DMS53 (cell line): ENCODE results near the gene PNPLA1.

ENCODE experiments used
- DNase-seq: peaks from one replicate; lab custom pipeline; 2025; lab: John Stamatoyannopoulos, UW

PNPLA1 gene

GRCh38 chr6:36315921-36316320, 46.1 kb downstream of the PNPLA1 start:
- no peak for DNase-seq

DNA sequence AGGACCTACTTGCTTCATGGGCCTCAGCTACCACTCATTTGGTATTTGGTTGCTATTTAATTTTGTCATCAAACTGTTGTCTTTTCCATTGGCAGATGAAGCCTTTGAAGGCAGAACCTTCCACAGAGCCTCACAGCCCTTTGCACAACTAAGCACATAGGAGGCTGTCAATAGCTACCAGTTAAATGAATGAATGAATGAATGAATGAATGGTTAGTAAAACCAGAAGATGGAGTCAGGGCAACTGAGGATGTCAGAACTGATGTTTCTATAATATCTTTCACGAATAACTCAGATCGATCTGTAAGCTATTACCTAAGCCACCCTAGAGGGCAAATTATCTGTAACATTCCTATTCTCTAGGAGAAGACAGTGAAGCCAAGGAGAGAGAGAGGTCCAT, 47.8 kb downstream of the PNPLA1 start:
- no peak for DNase-seq

DNA sequence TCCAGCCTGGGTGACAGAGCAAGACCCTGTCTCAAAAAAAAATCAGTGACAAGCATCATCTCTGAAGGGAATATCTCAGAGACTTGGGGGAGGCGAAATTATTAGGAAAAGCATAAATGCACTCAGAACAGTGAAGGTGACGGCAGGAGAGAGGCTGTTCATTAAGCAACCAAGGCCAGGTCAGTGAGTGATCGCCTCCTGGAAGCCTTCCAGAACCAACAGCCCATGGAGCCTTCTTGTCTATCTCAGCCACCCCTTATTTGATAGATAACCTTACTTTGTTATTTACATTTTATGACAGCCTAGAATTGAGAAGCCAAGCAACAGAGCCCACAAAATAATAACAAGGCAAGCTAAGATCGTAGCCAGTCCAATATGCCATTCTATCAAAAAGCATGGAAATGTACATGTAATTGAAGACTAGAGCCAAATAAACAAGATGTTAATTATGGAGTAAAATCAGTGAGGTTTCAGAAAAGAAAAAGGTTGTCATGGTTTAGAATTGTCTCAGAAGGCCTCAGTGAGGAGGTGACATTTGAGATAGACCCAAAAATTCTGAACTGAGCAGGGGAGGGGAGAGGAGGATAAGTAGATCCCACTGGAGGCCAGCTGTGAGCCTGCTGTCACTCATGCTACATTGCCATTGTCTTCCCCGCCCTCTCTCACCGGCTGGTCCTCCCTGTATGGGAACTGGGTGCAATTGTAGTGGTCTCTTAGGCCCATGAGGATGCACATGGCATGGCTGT, 49.0 kb downstream of the PNPLA1 start:
- no peak for DNase-seq

- DNase-seq = peak; percentile 33
Measured at GRCh38 chr6:36319436-36319762, 49.5 kb downstream of the PNPLA1 start.

DNA sequence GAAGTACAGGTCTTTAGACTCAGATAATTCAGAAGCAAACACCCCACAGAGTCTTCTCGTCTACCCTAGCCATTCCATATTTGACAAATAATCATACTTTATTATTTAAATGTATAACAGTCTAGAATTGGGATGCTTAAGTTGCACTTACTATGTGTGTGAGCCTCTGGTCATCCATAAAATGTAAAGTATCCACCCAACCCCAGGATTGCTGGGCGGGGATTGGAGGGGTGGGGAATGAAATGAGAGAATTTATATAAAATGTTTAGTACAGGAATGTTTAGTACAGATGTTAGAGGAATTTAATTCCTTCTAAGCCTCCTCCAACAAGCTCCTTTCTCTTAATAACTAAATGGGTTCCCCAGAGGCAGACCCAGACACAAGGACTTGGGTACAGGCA, 50.0 kb downstream of the PNPLA1 start:
- DNase-seq = no peak

- peak; percentile 63 for DNase-seq
Measured at GRCh38 chr6:36320475-36320874, 50.6 kb downstream of the PNPLA1 start.

GRCh38 chr6:36322591-36322990, 52.7 kb downstream of the PNPLA1 start:
- no peak for DNase-seq

DNA sequence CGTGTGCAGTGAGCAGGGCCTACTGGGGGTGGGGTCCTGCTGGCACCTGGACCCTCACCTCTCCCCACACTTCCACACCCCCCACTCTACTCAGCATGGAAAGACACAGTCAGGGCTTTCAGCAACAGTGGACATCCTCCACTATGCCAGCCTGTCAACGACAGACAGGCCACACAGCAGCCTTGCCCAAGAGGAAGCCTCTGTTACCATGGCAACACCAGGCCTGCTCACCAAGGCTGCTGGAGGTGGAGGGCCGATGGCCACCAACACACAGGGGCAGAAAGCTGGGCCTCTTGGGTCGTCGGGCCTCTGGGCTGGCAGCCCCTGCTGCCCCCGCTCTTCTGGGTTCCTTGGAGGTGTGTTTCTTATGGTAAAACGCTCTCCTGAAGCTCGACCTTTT, 53.2 kb downstream of the PNPLA1 start:
- peak; percentile 79 for DNase-seq

DNA sequence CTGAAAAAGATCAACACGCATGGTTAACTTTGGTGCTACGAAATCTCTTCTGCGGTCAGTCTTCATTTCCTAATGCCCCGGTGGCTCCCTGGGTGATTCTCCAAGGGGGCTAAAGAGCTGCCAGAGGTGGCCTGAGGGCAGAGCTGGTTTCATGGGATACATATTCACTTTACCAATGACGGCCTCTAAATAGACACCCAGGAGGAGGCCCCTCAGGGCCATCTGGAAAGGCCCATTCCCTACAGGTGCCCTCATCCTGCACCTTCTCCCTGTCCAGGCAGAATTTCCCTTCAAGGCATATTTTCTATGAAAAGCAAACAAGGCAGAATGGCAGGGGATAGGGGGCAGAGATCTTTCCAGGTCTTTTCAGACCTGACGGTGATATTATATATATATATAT, 54.3 kb downstream of the PNPLA1 start:
- DNase-seq = no peak

DNA sequence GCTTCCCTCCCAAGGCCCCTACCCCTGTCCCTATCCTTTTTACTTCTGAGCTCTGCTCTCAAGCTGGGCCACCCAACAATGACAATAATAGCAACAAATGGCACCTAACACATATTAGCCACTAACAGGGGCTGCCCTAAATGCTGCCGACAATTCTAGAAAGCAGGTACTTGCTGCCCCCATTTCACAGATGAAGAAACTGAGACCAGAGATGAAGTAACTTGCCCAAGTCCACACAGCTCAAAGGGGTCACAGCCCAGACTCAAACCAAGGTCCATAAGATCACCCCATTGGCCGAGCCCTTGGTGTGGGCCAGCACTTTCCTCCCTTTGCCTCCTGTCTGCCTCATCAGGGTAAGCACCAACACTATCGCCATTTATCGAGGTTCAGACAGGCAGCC, 54.9 kb downstream of the PNPLA1 start:
- DNase-seq = no peak

DNA sequence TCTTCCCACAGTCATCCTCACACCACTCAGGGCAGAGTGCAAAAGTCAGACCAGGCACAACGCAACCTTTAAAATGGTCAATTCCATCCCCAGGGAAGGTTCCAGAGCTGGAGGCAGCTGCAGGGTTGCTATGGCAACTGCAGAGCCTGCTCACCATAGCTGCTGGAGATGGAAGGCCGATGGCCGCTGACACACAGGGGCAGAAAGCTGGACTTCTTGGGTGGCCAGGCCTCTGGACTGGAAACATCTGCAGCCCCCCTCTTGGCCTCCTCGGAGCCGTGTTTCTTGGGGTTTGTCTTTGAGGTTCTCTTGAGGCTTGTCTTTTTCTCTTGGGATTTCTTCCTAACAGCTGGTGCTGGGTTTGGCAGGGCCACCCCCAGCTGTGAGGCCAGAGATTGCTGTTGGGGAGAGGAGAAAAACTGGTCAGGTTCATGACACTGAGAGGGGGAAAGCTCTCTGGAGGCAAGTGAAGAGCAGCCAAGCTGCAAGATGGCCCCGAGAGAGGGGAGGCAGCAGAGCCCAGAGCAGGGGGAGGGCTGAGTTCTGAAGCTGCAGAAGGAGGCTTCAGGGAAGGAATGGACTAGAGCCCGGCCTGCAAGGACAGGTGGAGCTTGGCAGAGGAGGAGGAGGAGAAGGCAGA, 56.6 kb downstream of the PNPLA1 start:
- peak; percentile 37 for DNase-seq

- DNase-seq = peak; percentile 29
Measured at GRCh38 chr6:36327226-36327918, 57.5 kb downstream of the PNPLA1 start.

- no peak for DNase-seq
Measured at GRCh38 chr6:36327919-36328236, 58.0 kb downstream of the PNPLA1 start.

GRCh38 chr6:36328600-36328999, 58.7 kb downstream of the PNPLA1 start:
- no peak for DNase-seq

GRCh38 chr6:36329798-36330291, 60.0 kb downstream of the PNPLA1 start:
- peak; percentile 48 for DNase-seq

DNA sequence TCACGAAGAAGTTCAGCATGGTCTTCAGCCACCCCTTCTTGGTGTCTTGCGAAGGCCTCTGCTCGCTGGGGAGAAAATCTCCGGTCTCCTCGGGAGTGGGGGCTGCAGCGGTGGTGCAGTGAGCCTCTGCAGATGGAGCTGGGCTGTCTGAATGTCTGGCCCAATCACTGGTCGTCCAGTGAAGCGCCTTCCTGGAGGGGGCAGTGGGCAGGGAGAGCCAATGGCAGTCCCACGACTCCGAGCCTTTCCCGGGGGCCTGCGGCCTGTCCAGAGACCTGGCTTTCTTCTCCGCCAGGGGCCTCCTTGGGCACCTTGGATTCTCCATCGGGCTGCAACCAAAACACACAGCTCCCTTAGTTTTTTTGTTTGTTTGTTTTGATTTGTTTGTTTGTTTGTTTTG, 60.5 kb downstream of the PNPLA1 start:
- no peak for DNase-seq

DNA sequence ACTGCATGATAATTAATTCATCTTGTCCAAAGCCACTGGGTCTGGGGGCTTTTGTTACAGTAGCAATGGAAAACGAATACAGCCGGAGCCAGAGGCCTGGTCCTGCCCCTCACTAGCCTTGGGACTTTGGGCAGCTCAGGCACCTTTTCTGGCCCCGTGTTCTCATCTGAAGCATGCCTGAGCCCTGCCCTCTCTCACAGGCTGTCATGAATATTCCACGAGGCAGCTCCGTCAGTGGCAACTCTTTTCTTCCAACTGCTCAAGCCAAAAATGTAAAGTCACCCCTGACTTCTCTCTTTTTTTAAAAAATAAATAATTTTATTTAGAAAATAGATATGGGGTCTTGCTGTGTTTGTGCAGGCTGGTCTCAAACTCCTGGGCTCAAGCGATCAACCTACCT, 61.5 kb downstream of the PNPLA1 start:
- no peak for DNase-seq

GRCh38 chr6:36333171-36333895, 63.5 kb downstream of the PNPLA1 start:
- DNase-seq = no peak

GRCh38 chr6:36333931-36334725, 64.3 kb downstream of the PNPLA1 start:
- DNase-seq = no peak

GRCh38 chr6:36334832-36335459, 65.1 kb downstream of the PNPLA1 start:
- DNase-seq = peak; percentile 73

GRCh38 chr6:36335465-36336207, 65.8 kb downstream of the PNPLA1 start:
- DNase-seq = peak; percentile 61
